IMR-90 (cell line): ENCODE measurements around the gene SCAND1. TPM values are rescaled to one million over a fixed set of nuclear protein-coding genes. Genes with fewer than 3 reads are reported as not detected.

Source experiments
- ATAC-seq: fragments of 200-7000 bp; cut with Tn5 transposase; 2 replicates; pipeline ENCODE4 v1.9.1; 2020; ENCODE audit warnings: low read depth, mild to moderate bottlenecking, moderate library complexity
- BruUV-seq: library from RNA; stranded (reverse); fragments of 400-500 nt; replicated peaks from 2 replicates; lab custom pipeline; 2021; lab: Mats Ljungman, UMichigan
- CTCF ChIA-PET: fragments of 300-600 bp; formaldehyde crosslinking; extraction: SDS; loops from one replicate; lab custom pipeline; 2021; ENCODE audit warnings: antibody characterized with exemption; lab: Yijun Ruan, JAX
- POLR2A ChIA-PET: fragments of 300-600 bp; sonication (Branson Sonifier 250); formaldehyde crosslinking; loops from one replicate; lab custom pipeline; 2022; ENCODE audit warnings: antibody characterized with exemption; ENCODE audit not compliant: unreplicated experiment; lab: Charles Lee
- DNase-seq: peaks from one replicate; pipeline ENCODE4 v3.0.0; 2013
- H2AFZ ChIP-seq: replicated peaks from 2 replicates; pipeline ENCODE3; 2013; ENCODE audit warnings: low read length, mild to moderate bottlenecking; ENCODE audit not compliant: poor library complexity
- H2AK5ac ChIP-seq: 2 replicates; pipeline ENCODE4 v1.6.1; 2013; ENCODE audit warnings: low read depth, low read length, inconsistent platforms
- H2AK9ac ChIP-seq: replicated peaks from 2 replicates; pipeline ENCODE3; 2013; ENCODE audit warnings: mild to moderate bottlenecking, low read depth, low read length, moderate library complexity; ENCODE audit not compliant: poor library complexity
- H2BK120ac ChIP-seq: 2 replicates; pipeline ENCODE4 v1.6.1; 2013; ENCODE audit warnings: low read depth, low read length, inconsistent platforms
- H2BK15ac ChIP-seq: 3 replicates; pipeline ENCODE4 v1.6.1; 2013; ENCODE audit warnings: low read depth, low read length, inconsistent platforms
- H2BK20ac ChIP-seq: 2 replicates; pipeline ENCODE4 v1.6.1; 2013; ENCODE audit warnings: low read depth, mild to moderate bottlenecking, inconsistent platforms, low read length, moderate library complexity
- H2BK5ac ChIP-seq: 2 replicates; pipeline ENCODE4 v1.6.1; 2013; ENCODE audit warnings: mild to moderate bottlenecking, low read depth, low read length, inconsistent platforms; ENCODE audit not compliant: poor library complexity, severe bottlenecking
- H3K14ac ChIP-seq: replicated peaks from 2 replicates; pipeline ENCODE4 v1.6.1; 2013; ENCODE audit warnings: low read depth, low read length, inconsistent platforms
- H3K18ac ChIP-seq: 2 replicates; pipeline ENCODE4 v1.6.1; 2013; ENCODE audit warnings: low read depth, low read length, control low read depth
- H3K23ac ChIP-seq: 2 replicates; pipeline ENCODE4 v1.6.1; 2013; ENCODE audit warnings: low read depth, low read length, inconsistent platforms
- H3K27ac ChIP-seq: 2 replicates; pipeline ENCODE4 v1.5.1; 2013; ENCODE audit warnings: mild to moderate bottlenecking, control low read depth, low read length; ENCODE audit not compliant: insufficient read depth
- H3K27me3 ChIP-seq: 2 replicates; pipeline ENCODE4 v1.6.1; 2013; ENCODE audit warnings: low read length; ENCODE audit not compliant: control insufficient read depth, insufficient read depth
- H3K36me3 ChIP-seq: 2 replicates; pipeline ENCODE4 v1.6.1; 2013; ENCODE audit warnings: low read length, mixed read lengths; ENCODE audit not compliant: control insufficient read depth, insufficient read depth
- H3K4ac ChIP-seq: 2 replicates; pipeline ENCODE4 v1.6.1; 2013; ENCODE audit warnings: low read depth, low read length, inconsistent platforms
- H3K4me1 ChIP-seq: 2 replicates; pipeline ENCODE4 v1.6.1; 2013; ENCODE audit warnings: low read length, mixed read lengths; ENCODE audit not compliant: control insufficient read depth, insufficient read depth
- H3K4me2 ChIP-seq: 2 replicates; pipeline ENCODE4 v1.6.1; 2013; ENCODE audit warnings: low read depth, mild to moderate bottlenecking, control low read depth, low read length, moderate library complexity
- H3K4me3 ChIP-seq: 2 replicates; pipeline ENCODE4 v1.5.1; 2013; ENCODE audit warnings: low read depth, mild to moderate bottlenecking, control low read depth, low read length, moderate library complexity; ENCODE audit not compliant: insufficient read depth
- H3K56ac ChIP-seq: 2 replicates; pipeline ENCODE4 v1.6.1; 2013; ENCODE audit warnings: low read length, inconsistent platforms; ENCODE audit not compliant: insufficient read depth; ENCODE audit errors: extremely low read depth
- H3K79me1 ChIP-seq, 2 experiments: 2 replicates each; pipeline ENCODE4 v1.6.1; 2013; ENCODE audit warnings: low read length in 2 of 2, inconsistent platforms in 1 of 2, low read depth in 1 of 2
- H3K9ac ChIP-seq: 2 replicates; pipeline ENCODE4 v1.6.1; 2013; ENCODE audit warnings: low read depth, low read length, control low read depth
- H3K9me1 ChIP-seq: 2 replicates; pipeline ENCODE4 v1.6.1; 2013; ENCODE audit warnings: low read length, inconsistent platforms; ENCODE audit not compliant: insufficient read depth
- H3K9me3 ChIP-seq: 2 replicates; pipeline ENCODE4 v1.6.1; 2013; ENCODE audit warnings: low read length; ENCODE audit not compliant: control insufficient read depth, insufficient read depth
- H4K20me1 ChIP-seq: 2 replicates; pipeline ENCODE4 v1.6.1; 2013; ENCODE audit warnings: low read length, inconsistent platforms; ENCODE audit not compliant: insufficient read depth
- H4K5ac ChIP-seq: 2 replicates; pipeline ENCODE4 v1.6.1; 2013; ENCODE audit warnings: mild to moderate bottlenecking, low read depth, low read length, control low read depth
- H4K8ac ChIP-seq, 2 experiments: 2 replicates each; pipeline ENCODE4 v1.6.1; 2013; ENCODE audit warnings: low read depth in 2 of 2, low read length in 2 of 2, control low read depth in 1 of 2, inconsistent platforms in 1 of 2
- H4K91ac ChIP-seq: 2 replicates; pipeline ENCODE4 v1.6.1; 2013; ENCODE audit warnings: low read depth, low read length, inconsistent platforms; ENCODE audit not compliant: insufficient read depth
- CHD1 ChIP-seq: IDR thresholded peaks from 2 replicates; pipeline ENCODE4 v1.6.1; 2012; ENCODE audit warnings: low read depth, low read length, improper control_type of control experiment
- CTCF ChIP-seq: conservative IDR thresholded peaks from 2 replicates; pipeline ENCODE4 v1.5.1; 2012; ENCODE audit warnings: mild to moderate bottlenecking, low read depth, low read length, improper control_type of control experiment
- FOS ChIP-seq: fragments of 150-350 bp; IDR thresholded peaks from 2 replicates; pipeline ENCODE4 v1.6.1; 2016; ENCODE audit warnings: low read depth, low read length
- MAZ ChIP-seq: IDR thresholded peaks from 2 replicates; pipeline ENCODE4 v1.6.1; 2012; ENCODE audit warnings: low read depth, mild to moderate bottlenecking, low read length, improper control_type of control experiment, moderate library complexity, borderline replicate concordance
- MXI1 ChIP-seq: IDR thresholded peaks from 2 replicates; pipeline ENCODE4 v1.6.1; 2012; ENCODE audit warnings: low read depth, mild to moderate bottlenecking, low read length, moderate library complexity, borderline replicate concordance
- NFE2L2 ChIP-seq: fragments of 150-350 bp; IDR thresholded peaks from 2 replicates; pipeline ENCODE4 v1.6.1; 2016; ENCODE audit warnings: low read depth, mild to moderate bottlenecking, low read length
- POLR2A ChIP-seq: IDR thresholded peaks from 2 replicates; pipeline ENCODE4 v1.6.1; 2012; ENCODE audit warnings: mild to moderate bottlenecking, low read depth, low read length
- RCOR1 ChIP-seq: IDR thresholded peaks from 2 replicates; pipeline ENCODE4 v1.6.1; 2012; ENCODE audit warnings: mild to moderate bottlenecking, low read length, improper control_type of control experiment; ENCODE audit not compliant: insufficient replicate concordance
- USF2 ChIP-seq: fragments of 150-350 bp; IDR thresholded peaks from 2 replicates; pipeline ENCODE4 v1.6.1; 2017; ENCODE audit warnings: mild to moderate bottlenecking, antibody characterized with exemption, low read length, low read depth
- WGBS, 2 experiments: methylation state at CpG; one replicate each; pipeline versions ENCODE4 v1.1.5 to v1.1.7; 2013; ENCODE audit warnings: missing lambda C conversion rate in 2 of 2; ENCODE audit not compliant: insufficient read length in 1 of 2; ENCODE audit errors: extremely low coverage in 2 of 2; 5-methylcytosine and 5-hydroxymethylcytosine counted together
- dilution Hi-C: fragments of 300-500 bp; cut with HindIII; formaldehyde crosslinking; loops from one replicate; pipeline ENCODE4 v1.14.3; 2018; ENCODE audit warnings: low sequenced_read_pairs; ENCODE audit not compliant: unreplicated experiment
- in situ Hi-C: fragments of 300-500 bp; cut with MboI; formaldehyde crosslinking; loops from 3 replicates; pipeline ENCODE4 v1.14.3; 2019; ENCODE audit warnings: low sequenced_read_pairs, inconsistent platforms, mixed read lengths
- intact Hi-C: fragments of 100-400 bp; cut with micrococcal nuclease; formaldehyde crosslinking; loops from 2 replicates; pipeline ENCODE4 v1.10.0; 2022
- polyA plus RNA-seq, 3 experiments: library from polyadenylated mRNA; depleted of rRNA; stranded (reverse); fragments of >200 nt; gene quantifications; 2 replicates each; pipeline ENCODE4 v1.2.3, GENCODE V29; 2012; ENCODE audit warnings: low replicate concordance in 1 of 3
- total RNA-seq: library from RNA; depleted of rRNA; stranded (reverse); fragments of >200 nt; gene quantifications from 2 replicates; pipeline ENCODE4 v1.2.3, GENCODE V29; 2012

Gene SCAND1
- total and polyA plus RNA-seq, 2 of the 4 experiments (the other 2 are of a cell fraction), result 7.5 to 26.8 TPM

GRCh38 chr20:35920523-35920922, 33.8 kb downstream of the SCAND1 start:
- Histone ChIP-seq H3K27me3 (no peaks in the 10 kb centered on the region), H3K4ac (no peak overlapping the region), H2BK20ac (no peak overlapping the region), H4K8ac (no peak overlapping the region), H3K36me3 (peaks cover 20% of the 10 kb centered on the region), H3K9ac (no peak overlapping the region), H3K9me1 (peaks cover 4% of the 10 kb centered on the region; the same call in 1 of the 2 replicates), H2BK5ac (no peak overlapping the region), H2BK15ac (no peak overlapping the region), H3K9me3 (no peaks in the 10 kb centered on the region), H4K91ac (no peak overlapping the region), H3K4me1 (no peaks in the 10 kb centered on the region), H3K4me2 (no peak overlapping the region), H4K5ac (no peak overlapping the region), H2AK5ac (no peak overlapping the region), H2BK120ac (no peak overlapping the region), H3K79me1 (peaks cover 7 to 11% of the 10 kb centered on the region in 2 experiments; a peak in 3 of 4 replicates), H4K20me1 (0 out of 2 replicates have a peak, but pooled peaks cover 2% of the 10 kb centered on the region), H3K4me3 (no peak overlapping the region), H2AK9ac (no peak overlapping the region), H3K14ac (no peak overlapping the region), H3K23ac (no peak overlapping the region), H2AFZ (no peak overlapping the region), H3K56ac (no peak overlapping the region), H3K18ac (no peak overlapping the region), H3K27ac (no peak overlapping the region)
- ATAC-seq (no peak), DNase-seq (no peak)
- intact Hi-C loops (no loop called here), in situ Hi-C loops (loop anchor here (25.0 kb wide), 1 partner anchor 408 kb away; no protein-coding TSS in a partner anchor), dilution Hi-C loops (no loop called here)
- TF ChIP-seq POLR2A (no peak), CTCF (no peak), MAZ (no peak), NFE2L2 (no peak), RCOR1 (no peak), FOS (no peak), CHD1 (no peak), MXI1 (no peak), USF2 (no peak)
- ChIA-PET CTCF (interaction anchor here (0.6 kb wide), 1 partner anchor 359 kb away, joined by 4 read pairs; no protein-coding TSS in a partner anchor), POLR2A (no interaction called here)
- no TSS peak for BruUV-seq
- no CpG with 5 or more reads among the region's 3 CpGs for WGBS, 2 experiments
